M059J (cell line): ENCODE results near the gene TNP1. TPM values are rescaled to one million over a fixed set of nuclear protein-coding genes. Genes with fewer than 3 reads are reported as not detected.
A peak's percentile ranks its signal among the peaks of the same experiment; 100 is the strongest.

Experiments
- DNase-seq: peaks from one replicate; pipeline ENCODE4 v3.0.0-alpha.2; 2012; ENCODE audit warnings: low read depth
- total RNA-seq: library from RNA; depleted of rRNA; stranded (reverse); fragments of >200 nt; shearing (Covaris generic); gene quantifications from 2 replicates; pipeline ENCODE4 v1.2.3, GENCODE V29; 2014

Gene TNP1
- total RNA-seq, 1 experiment from 2014 or later = not detected

GRCh38 chr2:216873573-216873972 is 13.7 kb upstream of the TNP1 start:
- no peak for DNase-seq

DNA sequence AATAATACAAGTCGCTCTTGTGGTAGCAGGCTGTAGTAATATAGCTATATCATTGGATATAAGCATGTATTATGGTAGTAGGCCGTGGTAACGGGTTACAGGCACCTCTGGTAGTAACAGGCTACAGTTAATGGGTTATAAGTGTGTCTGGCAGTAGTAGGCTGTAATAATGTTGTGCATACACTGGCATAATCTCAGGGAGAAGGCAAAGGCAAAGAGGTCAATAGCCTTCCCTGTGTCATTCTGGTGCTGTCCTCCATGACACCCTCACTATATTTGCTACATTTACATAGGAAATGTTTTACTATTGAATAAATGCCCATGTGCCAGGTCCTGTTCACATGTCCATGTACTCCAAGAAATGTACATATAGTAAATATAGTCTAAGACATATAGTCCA is 12.8 kb upstream of the TNP1 start:
- no peak for DNase-seq

- no peak for DNase-seq
These were observed 12.2 kb upstream of the TNP1 start for GRCh38 chr2:216872040-216872439.

- DNase-seq = no peak
These were observed 11.6 kb upstream of the TNP1 start for GRCh38 chr2:216871333-216871934.

- DNase-seq = no peak
These were observed 10.9 kb upstream of the TNP1 start for GRCh38 chr2:216870508-216871332.

DNA sequence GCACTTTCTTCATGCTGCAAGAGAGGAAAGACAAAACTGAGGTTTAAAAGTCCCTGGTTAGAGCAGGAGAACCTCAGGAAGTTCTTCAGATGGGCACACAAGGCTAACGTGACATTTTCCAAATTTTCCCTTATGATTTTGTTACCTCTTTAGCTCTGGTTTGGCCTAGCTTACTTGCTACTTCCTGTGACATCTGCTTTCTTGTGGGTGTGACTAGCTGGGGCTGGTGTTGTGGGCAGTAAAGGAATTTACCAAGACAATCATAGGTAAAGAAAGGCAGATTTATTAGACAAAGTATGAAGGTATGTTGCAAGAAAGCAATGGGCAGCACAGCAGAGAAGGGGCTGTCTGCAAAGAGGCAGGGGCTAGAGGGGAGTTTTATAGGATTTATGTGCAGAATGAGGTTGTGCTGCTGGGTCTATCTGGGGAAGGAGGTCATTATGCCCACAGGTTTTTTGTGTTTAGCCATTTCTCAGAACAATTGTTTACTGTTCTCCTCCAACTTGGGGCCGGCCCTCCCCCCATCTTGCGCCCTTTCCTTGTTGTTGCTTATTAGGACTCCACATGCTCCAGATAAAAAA is 6.7 kb upstream of the TNP1 start:
- DNase-seq = no peak

DNA sequence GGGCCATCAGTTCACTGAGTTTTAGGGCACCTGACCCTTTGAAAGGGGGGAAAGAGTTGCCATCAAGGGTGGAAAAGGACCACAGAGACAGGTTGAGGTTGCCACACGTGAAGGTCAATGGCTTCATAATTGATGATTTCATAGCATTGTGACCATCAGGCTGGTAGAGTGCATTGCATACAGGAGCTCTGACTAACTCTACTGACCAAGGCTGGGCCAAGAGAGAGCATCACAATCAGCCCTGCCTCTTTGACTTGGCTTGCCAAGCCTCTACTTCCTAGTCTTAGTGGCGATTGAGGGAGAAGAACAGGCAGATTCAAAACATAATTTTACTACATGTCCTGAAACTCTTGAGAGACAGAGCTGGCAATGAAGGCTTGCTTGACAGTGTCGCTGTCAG is 5.8 kb upstream of the TNP1 start:
- DNase-seq = no peak

- DNase-seq = no peak
These were observed 4.1 kb upstream of the TNP1 start for GRCh38 chr2:216863946-216864345.

- no peak for DNase-seq
These were observed 2.9 kb upstream of the TNP1 start for GRCh38 chr2:216862628-216863398.

GRCh38 chr2:216860426-216861137 is 718 bp upstream of the TNP1 start:
- DNase-seq = no peak

DNA sequence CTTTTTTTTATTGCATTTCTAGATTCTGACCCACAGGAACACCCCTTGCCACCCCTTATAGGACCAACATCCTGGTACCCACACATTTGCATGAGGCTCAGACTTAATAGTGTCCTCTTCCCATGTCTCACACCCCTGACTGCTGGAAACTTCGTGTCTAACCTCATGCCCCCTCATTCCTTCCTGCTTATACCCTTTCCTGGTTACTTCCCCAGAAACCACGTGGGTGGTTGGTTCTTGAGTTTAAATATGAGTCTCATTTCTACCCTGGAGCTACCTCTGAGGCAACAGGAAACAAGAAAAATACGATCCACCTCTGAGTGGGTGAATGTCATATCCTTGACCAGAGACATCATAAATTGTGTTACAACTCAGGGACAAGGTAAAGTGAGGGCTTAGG is 1.6 kb downstream of the TNP1 start:
- peak; percentile 41 for DNase-seq

GRCh38 chr2:216857131-216857550 is 2.7 kb downstream of the TNP1 start:
- peak; percentile 51 for DNase-seq

DNA sequence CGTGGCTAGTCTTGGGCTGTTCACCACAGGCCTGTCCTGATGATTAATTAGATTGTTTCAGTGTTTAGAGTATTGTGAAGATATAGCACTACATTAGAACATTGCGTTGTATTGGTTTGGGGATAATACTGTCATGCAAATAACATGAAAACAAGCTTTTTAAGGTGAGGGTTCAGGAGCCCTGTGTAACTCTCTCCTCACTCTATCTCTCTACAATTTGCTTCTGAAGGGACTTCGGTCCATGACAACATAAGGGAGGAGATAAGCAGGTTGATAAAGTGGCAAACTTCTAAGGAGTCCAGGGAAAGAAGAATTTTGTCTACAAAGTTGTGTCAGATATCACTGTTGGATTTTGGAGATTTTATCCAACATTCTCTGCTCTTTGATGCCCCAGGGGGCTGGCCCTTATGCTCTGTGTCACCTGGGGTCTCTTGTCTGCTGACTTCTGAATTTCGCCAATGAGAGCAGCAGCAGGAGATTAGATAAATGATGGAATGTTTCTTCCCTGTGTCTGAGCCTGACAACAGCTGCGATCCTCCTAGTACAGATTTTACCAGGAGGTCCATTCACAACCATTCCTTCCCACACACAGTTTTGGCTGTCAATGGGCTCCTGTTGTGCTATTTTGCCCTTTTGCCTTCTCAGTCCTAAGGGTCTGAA is 3.3 kb downstream of the TNP1 start:
- DNase-seq = no peak

- DNase-seq = no peak
These were observed 4.3 kb downstream of the TNP1 start for GRCh38 chr2:216855605-216856004.

DNA sequence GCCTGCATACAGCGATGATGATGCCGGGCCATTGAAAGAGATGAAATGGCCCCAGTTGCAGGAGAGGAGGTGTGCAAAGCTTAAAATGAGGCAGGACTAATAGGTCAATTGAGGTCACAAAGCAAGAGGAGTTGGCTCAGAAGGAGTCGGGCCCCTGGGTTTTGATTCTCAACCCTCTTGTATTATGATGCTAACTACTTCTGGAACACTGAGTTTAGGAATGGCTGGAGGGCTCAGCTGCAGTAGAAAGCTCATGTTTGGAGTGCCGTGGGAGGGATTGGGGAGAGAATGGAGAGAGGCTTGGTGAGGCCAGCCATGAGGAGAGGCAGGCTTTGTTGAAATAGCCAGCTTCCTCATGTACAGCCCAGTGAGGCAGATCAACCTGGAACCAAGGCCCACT is 4.8 kb downstream of the TNP1 start:
- no peak for DNase-seq

DNA sequence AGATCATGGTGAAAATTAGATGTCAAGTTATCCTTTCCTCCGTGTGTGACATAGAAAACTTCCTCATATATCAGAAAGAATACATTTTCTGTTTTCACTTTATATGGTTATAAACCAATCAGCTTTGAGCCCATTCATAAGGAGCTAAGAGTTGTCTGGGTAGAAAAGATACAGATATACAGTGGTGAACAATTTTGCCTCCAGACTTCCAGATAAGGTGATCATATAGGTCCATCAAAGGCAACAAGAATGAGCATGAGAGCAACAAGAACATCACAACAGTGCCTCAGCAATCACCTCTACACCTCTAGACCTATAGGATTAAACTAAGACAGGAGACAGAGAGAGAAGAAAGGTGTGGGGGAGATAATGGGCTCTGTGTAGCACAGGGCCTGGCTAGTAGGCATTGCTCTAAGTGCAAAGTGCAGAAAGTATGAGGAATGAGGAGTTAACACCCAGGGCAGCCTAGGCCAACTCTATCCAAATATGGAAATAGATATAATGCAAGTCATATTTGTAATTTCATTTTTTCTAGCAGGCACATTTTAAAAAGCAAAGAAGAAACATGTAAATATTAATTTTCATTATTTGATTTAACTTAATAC is 8.3 kb downstream of the TNP1 start:
- no peak for DNase-seq

DNA sequence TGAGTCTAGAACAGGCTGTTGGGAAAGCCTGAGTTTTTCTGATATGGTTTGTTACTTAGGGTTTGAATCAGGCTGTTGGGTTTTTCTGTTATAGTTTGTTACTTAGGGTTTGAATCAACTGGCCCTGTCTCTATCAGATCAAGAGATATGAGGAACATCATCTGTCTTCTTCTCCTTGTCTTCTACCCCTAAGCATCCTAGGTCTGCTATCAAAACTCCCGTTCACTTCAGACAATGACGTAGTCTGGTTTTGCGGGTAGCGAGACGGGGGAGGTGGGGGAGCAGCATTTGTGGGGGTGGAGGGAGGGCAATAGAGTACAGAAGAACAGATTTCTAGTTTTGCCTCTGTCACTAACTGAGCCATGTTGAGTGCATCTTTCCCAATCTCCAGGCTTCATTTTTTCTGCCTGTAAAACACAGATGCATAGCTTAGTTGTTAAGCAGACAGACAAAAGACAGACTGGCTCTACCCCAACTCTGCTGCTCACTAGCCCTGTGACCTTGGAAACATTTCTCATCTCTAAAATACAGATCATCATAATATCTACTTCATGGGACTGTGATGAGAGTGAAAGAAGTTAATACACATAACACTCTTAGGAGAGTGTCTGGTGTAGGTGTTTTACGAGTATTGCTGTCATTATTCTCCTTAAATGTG is 9.1 kb downstream of the TNP1 start:
- no peak for DNase-seq

- no peak for DNase-seq
These were observed 9.9 kb downstream of the TNP1 start for GRCh38 chr2:216849987-216850386.

- no peak for DNase-seq
These were observed 14.4 kb downstream of the TNP1 start for GRCh38 chr2:216845426-216845825.

DNA sequence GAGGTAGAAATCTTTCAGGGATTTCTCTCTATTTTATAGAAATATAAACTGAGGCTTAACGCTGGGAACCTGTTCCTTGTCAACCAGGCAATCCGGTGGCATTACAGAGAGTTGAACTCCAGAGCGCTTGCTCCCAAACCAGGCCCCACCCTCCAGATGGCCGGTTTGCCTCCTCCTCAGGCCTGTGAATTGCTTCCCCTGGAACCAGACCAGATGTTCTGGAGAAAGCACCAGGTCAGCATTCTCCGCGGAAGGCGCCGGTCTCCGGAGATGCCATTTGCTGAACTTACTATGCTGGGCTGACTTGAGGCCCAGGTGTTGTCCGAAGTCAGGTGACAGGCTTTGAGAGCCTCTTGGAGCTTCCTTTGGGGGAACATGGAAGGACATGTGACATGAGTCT is 17.2 kb downstream of the TNP1 start:
- no peak for DNase-seq
